HG02678 (cell line): Measurements from ENCODE around the gene DEFB108B.
"Not testable (repeated sequence)": the region's sequence is repeated elsewhere in the genome, so short reads cannot be mapped to it uniquely, and the experiment has no call there.

Source experiments
- ATAC-seq: cut with Tn5 transposase; IDR thresholded peaks from one replicate; pipeline ENCODE4 v1.9.1; 2021; ENCODE audit warnings: mild to moderate bottlenecking, moderate library complexity; ENCODE audit not compliant: unreplicated experiment

DEFB108B gene

DNA sequence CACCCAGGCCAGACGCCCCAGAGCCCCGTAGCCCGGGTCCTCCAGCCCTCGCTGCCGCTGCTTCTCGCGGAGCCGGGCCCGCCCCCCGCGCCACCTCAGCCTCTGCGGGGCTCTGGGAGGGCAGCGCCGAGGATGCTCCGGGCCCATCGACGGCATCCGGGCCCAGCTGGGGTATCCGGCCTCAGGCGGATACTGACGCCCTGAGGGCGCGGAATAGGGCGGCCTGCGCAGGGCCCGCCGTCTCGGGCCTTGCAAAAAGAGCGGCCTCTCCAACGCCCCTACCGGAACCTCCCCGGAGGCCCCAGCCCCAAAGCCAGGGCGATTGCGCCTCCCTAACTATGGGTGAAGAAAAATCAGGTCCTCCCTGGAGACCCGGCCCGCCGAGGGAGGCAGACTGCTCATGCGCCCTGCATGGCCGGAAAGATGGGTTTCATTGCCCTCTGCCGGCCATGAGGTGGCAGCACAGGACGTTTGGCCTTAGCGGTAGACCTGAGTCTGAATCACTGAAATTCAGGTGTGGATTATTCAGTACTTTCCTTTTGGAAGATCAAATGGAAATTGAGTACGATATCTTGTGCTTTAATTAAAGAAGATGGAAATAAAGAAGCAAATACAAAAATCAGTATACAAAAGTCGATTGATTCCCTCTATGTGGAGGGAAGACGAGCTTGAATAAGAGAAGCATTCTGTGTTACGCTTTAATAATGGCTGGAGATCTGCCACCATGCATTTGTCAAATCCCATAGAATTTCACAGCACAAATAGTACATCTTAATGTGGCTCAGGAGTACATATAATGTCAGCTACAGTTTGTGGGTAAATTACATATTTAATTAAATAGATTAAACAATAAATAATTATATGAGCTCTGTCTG is 19.3 kb upstream of the DEFB108B start:
- ATAC-seq, result not testable (repeated sequence)

GRCh38 chr11:71821539-71821938 is 11.5 kb upstream of the DEFB108B start:
- not testable (repeated sequence) for ATAC-seq

GRCh38 chr11:71829247-71829646 is 3.8 kb upstream of the DEFB108B start:
- not testable (repeated sequence) for ATAC-seq

- ATAC-seq, result not testable (repeated sequence)
Observed at GRCh38 chr11:71829686-71830085, 3.3 kb upstream of the DEFB108B start.

DNA sequence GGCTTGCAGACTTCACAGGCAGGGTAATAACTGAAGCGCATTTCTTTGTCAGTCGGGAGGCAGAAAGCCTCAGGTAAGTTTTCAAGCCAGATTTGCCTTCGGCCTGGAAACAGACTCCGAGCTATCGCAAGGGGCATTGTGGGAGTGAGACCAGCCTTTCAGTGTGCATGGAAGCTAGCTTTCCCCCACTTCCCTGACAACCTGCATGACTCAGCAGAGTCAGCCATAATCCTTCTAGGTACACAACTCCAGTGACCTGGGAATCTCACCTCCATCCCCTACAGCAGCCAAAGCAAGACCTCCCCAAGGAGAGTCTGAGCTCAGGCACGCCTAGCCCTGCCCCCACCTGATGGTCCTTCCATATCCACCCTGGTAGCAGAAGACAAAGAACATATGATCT is 9.7 kb downstream of the DEFB108B start:
- not testable (repeated sequence) for ATAC-seq

DNA sequence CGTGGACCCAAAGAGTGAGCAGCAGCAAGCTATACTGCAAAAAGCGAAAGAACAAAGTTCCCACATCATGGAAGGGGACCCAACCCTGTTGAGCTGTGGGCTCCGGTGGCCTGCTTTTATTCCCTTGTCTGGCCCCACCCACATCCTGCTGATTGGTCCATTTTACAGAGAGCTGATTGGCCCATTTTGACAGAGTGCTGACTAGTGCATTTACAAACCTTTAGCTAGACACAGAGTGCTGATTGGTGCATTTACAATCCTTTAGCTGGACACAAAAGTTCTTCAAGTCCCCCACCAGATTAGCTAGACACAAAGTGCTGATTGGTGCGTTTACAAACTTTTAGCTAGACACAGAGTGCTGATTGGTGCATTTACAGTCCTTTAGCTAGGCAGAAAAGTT is 10.4 kb downstream of the DEFB108B start:
- ATAC-seq, result not testable (repeated sequence)

DNA sequence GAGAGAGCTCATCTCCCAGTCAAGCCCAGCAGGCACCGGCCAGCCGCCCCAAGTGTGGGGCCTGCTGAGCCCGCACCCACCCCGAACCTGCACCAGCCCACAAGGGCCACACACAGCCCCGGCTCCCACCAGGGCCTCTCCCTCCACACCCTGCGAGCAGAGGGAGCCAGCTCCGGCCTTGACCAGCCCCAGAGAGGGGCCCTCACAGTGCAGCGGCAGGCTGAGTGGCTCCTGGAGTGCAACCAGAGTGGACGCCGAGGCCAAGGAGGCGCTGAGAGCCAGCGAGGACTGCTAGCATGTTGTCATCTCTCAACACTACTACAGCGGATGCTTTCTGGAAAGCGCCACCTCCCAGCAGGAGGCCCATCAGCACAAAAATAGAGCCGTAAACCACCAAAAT is 10.9 kb downstream of the DEFB108B start:
- ATAC-seq, result no peak

DNA sequence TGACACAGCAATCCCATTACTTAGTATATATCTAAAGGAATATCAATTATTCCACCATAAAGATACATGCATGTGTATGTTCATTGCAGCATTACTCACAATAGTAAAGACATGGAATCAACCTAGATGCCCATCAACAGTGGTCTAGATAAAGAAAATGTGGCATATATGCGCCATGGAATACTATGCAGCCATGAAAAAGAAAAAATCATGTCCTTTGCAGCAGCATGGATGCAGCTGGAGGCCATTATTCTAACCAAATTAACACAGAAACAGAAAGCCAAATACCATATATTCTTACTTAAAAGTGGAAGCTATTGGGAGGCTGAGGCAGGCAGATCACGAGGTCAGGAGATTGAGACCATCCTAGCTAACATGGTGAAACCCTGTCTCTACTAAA is 20.9 kb downstream of the DEFB108B start:
- ATAC-seq, result not testable (repeated sequence)

DNA sequence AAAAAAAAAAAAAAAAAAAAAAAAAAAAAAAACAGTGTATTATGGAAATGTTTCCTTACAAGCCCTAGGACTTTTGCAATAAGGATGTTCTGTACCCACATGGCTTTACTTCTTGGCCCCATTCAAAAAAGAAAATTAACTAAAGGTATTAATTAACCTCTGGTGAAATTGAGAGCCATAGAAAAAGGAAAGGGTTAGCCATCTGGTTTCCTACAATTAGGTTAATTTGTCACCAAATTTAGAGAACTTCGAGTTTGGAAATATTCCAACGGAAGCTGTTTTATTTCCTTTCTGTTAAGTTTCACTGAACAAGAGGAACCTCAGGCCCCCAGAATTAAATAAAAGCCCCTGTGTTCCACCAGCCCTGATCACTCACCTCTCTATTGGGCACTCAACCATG is 22.9 kb downstream of the DEFB108B start:
- not testable (repeated sequence) for ATAC-seq

DNA sequence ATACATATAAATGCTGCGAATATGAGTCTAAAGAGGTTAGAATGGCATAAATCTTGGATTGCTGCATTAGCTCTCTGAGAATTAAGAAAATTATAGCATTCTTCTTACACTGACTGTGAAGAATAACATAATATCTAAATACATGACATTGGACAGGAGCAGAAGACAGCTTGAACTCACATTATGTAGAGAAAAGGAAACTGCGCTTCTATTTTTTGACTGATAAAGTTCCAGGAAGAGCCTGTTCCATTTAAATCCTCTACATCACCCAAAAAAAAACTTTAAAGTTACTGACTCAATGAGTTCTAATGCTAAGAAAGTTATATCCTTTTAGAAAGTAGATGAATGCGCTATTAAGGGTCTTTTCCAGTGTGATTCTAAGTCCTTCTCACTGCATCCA is 27.8 kb downstream of the DEFB108B start:
- not testable (repeated sequence) for ATAC-seq

DNA sequence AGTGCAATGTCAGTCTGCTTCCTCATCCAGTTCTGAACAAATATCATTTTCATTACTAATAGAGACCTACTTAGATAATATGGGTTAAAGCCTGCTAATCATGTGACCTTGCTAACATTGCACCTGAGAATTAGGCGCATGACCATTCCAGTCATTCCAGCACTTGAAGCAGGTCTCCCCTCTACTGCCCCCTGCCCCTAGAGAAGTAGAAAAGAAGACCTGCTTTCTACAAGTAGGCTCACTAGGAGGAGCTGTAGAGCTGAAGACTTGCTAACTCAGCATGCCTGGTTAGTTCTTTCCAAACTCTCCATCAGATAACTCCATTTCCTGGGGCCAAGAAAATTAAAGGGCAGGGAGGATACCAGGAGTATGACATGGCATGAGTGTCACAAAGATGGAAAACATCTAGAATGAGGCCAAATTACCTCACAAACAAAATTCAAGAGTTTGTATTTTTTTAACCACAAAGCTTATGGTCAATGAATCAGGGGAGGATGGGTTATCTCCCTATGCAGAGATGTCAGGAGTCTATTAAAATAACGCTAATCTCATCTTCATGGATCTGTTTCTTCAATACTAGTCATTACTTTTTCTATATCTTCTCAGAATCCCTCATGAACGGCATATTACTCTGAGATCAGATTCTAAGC is 31.1 kb downstream of the DEFB108B start:
- ATAC-seq, result not testable (repeated sequence)

GRCh38 chr11:71867209-71867608 is 34.2 kb downstream of the DEFB108B start:
- ATAC-seq, result not testable (repeated sequence)

DNA sequence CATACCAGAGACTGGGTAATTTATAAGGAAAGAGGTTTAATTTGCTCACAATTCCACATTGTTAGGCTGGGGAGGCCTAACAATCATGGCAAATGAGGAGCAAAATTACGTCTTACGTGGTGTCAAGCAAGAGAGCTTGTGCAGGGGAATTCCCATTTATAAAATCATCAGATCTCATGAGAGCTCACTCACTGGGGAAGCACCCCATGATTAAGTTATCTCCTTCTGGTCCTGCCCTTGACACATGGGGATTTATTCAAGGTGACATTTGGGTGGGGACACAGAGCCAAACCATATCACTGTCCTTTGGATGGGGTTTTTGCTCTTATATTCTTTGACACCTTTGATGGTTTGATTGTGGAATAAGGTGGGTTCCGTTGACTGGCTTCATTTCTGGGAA is 36.9 kb downstream of the DEFB108B start:
- ATAC-seq, result not testable (repeated sequence)

GRCh38 chr11:71870661-71871060 is 37.7 kb downstream of the DEFB108B start:
- ATAC-seq, result not testable (repeated sequence)

- ATAC-seq, result not testable (repeated sequence)
Observed at GRCh38 chr11:71876262-71876661, 43.3 kb downstream of the DEFB108B start.

DNA sequence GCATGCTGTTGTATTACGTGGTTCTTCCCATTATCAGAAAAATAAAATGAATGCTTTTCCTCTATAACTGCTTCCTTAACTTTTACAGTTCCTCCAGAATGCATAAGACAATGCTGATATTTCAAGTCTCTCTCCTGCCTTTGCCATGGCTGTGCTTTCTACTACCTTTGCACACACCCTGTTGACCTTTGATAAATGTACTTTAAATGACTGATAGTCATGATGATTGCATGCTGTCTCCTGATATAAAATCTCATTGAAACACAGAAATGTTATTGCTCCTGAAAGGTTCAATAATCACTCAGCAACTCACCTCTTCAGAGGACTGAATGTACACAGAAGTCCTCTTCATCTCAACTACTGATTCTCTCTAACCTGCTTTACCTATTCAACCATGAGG is 45.1 kb downstream of the DEFB108B start, which contains the start of gene DEFB131B:
DEFB131B (plus strand) TSS at position 395 of the 400 bp plus-strand sequence; CDS start at position 395, 0 bp downstream.
- not testable (repeated sequence) for ATAC-seq

DNA sequence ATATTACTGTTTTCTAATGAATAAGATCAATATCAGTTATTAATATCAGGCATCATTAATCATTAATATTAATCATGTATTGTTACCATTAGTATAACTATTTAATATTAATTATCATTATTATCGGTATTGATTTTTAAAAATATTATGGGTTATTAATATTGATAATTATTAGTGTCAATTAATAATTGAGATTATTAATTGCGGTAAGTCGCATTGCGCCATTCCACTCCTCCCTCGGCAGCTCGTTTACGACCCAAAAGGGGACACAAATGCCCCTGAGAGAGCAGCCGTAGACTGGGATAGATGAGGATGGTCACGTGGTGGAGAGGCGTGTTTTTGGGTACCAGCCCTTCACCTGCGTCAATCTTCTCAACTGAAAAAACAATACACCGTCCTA is 52.8 kb downstream of the DEFB108B start:
- ATAC-seq, result not testable (repeated sequence)
